Embryonic facial prominence (tissue), 1 donor: ENCODE data around the gene ARMC8.
"Not testable (repeated sequence)": the region's sequence is repeated elsewhere in the genome, so short reads cannot be mapped to it uniquely, and the experiment has no call there.

Experiments used
- DNase-seq: peaks from one replicate; pipeline ENCODE4 v3.0.0-alpha.2; 2016; ENCODE audit errors: extremely low spot score

ARMC8 gene, protein sequence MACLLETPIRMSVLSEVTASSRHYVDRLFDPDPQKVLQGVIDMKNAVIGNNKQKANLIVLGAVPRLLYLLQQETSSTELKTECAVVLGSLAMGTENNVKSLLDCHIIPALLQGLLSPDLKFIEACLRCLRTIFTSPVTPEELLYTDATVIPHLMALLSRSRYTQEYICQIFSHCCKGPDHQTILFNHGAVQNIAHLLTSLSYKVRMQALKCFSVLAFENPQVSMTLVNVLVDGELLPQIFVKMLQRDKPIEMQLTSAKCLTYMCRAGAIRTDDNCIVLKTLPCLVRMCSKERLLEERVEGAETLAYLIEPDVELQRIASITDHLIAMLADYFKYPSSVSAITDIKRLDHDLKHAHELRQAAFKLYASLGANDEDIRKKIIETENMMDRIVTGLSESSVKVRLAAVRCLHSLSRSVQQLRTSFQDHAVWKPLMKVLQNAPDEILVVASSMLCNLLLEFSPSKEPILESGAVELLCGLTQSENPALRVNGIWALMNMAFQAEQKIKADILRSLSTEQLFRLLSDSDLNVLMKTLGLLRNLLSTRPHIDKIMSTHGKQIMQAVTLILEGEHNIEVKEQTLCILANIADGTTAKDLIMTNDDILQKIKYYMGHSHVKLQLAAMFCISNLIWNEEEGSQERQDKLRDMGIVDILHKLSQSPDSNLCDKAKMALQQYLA

DNA sequence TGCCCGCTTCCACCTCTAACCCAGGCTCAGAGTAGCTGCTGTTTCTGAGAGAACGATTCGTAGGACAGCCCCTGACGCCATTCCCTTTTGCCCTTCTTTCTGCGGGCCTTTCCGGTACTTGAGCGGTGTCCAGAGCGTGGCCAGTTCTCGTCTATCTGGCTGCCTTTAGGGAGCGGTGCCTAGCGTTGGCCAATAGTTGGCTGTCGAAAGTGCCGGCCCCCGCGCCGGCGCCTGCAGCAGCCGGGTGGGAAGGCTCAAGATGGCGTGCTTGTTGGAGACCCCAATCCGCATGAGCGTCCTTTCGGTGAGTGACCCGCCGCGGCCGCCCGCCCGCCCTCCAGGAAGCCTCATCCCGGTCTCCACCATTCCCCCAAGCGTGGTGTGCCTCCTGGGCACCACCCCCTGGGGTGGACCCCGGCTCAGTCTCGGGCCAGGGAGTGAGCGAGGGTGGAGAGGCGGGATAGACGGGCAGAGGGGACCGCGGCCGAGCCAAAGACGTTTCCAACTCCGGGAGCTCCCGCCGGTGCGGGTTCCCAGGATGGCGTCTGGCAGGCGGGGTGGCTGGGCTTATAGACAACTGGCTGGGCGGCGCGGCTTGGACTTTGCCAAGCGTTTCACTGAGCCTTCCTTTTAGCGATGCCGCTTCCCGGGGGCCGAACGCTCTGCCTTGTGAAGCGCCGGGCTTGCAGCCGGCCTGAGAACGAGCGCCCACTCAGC lies at the start of gene ARMC8:
Gene ARMC8 (plus strand): TSS at position 6 of the 717 bp plus-strand sequence. CDS start 254 bp downstream, at position 260.
- no peak for DNase-seq

DNA sequence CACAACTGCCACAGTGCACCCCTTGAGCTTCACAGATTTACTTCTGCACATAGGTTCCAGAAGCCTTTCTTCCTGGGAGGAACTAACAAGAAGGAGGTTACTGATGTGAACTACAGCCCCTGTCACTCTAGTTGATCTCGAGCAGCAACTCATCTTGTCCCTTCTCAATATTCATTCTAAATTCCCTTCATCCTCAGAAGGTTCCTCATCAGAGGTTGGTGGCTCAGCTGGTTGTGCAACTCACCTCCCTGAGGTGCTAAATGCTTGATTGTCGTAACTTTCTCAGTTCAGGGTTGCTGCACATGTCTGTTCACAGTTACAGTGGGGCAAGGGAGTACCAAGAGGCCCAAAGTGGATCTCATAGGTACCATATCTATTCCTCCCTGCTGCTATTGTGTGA lies 49.2 kb upstream of the ARMC8 start:
- DNase-seq = no peak

DNA sequence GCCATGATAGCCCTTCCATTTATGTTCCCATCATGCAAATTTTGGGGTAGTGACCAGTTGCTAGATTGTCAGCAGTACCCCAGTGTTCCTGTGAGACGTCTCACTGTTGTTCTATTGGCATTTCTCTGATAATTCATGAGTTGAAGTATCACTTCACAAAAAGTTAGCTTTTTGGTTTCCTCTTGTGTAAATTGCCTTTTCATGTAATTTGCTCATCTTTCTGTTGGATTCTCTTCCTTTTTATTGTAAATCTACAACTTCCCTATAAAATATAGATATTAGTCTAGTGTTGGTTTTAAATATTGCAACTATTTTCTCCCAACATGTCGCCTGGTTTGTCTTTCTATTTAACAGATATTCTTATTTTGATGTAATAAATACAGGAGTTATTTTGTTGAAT lies 47.4 kb upstream of the ARMC8 start:
- no peak for DNase-seq

DNA sequence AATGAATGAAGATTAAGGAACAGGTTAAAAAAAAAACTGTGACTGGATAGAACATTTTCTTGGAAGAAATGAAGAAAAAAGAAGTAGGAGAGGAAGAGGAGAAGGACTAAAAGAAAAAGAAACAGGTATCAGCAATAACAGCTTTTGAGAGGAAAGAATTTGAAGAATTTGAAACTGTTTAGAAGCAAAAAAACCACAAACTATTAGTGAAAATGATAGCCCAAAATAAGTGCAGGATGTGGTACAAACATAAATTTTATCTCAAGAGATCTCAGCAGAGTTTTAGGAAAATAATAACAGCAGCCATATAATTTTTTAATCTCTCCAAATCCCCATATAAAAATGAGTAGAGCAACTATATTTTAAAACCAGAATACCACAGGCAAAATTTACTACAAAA lies 46.2 kb upstream of the ARMC8 start:
- DNase-seq = no peak

DNA sequence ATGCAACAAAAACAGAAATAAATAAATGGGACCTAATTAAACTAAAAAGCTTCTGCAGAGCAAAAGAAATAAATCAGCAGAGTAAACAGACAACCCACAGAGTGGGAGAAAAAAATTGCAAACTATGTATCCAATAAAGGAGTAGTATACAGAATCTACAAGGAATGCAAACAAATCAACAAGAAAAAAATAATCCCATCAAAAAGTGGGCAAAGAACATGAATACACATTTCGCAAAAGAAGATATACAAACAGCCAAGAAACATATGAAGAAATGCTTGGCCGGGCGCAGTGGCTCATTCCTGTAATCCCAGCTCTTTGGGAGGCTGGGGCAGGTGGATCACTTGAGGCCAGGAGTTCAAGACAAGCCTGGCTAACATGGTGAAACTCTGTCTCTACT lies 44.9 kb upstream of the ARMC8 start:
- DNase-seq = not testable (repeated sequence)

DNA sequence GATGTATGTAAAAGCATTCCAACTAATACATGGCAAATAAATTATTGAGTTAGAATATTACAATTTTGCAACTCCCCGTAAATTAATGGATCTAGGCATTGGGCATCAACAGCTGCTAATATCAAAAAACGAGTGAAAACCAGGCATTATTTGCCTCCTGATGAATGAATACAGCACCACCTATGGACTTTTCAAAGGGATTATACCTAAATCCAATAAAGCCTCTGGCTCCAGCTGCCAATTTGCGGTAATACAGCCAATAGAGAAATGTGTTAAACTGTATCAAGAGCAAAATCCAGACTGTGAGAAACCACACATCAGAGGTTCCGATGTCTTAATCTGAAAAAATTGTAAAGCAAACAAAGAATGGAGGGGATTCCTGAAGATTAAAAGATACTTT lies 38.6 kb upstream of the ARMC8 start:
- DNase-seq = no peak

DNA sequence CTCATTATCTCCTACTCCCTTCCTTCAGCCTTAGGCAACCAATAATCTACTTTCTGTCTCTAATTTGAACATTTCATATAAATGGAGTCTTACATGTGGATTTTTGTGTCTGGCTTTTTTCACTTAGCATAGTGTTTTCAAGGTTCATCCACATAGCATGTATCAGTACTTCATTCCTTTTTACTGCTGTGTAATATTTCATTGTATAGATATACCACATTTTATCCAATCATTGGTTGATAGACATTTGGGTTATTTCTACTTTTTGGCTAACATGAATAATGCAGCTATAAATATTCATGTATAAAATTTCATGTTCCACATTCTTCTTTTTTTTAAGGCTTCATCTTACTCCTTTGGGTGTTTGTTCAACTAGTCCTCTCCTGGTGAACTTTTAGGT lies 32.6 kb upstream of the ARMC8 start:
- no peak for DNase-seq

DNA sequence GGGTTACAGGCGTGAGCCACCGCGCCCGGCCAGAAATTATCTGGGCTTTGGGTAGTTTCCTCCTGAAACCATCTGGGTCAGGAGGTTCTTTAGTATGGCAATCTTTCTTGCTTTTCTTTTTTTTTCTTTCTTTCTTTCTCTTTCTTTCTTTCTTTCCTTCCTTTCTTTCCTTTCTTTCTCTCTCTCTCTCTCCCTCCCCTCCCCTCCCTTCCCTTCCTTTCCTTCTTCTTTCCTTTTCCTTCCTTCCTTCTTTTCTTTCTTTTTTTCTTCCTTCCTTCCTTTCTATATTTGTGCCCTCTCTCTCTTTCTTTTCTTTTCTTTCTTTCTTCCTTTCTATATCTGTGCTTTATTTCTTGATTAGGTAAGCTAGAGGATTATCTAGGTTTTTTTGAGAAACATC lies 29.4 kb upstream of the ARMC8 start:
- DNase-seq = no peak

DNA sequence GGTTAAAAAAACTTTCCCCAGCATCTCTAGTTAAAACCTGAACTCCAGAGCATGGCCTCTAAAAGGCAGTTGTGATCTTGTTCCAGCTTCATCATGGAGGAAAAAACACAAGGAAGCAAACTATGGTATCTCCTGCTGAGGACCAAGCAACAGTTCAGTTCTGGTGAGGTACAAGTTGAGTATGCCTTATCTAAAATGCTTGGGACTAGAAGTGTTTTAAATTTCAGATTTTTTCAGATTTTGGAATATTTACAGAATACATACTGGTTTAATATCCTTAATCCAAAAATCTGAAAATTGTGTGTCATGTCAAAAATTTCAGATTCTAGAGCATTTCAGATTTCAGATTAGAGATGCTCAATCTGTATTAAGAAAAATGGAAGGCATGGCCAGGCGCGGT lies 22.0 kb upstream of the ARMC8 start:
- DNase-seq = no peak

DNA sequence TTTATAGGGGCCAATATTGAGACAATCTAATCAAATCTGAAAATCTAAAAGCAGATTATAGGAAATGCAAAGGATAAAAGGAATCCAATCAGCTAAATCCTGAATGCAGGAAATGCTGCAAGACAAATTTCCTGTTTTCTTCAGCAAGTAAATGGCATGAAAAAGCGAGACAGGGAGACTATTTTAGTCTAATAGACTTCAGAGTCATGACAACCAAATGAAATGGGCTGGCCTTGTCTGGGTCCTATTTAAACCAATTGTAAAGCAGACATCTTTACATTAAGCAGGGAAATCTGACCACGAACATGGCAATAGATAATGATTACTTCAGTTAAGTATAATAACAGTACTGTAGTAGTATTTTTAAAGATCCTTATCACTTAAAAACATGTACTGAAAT lies 14.5 kb upstream of the ARMC8 start:
- no peak for DNase-seq

DNA sequence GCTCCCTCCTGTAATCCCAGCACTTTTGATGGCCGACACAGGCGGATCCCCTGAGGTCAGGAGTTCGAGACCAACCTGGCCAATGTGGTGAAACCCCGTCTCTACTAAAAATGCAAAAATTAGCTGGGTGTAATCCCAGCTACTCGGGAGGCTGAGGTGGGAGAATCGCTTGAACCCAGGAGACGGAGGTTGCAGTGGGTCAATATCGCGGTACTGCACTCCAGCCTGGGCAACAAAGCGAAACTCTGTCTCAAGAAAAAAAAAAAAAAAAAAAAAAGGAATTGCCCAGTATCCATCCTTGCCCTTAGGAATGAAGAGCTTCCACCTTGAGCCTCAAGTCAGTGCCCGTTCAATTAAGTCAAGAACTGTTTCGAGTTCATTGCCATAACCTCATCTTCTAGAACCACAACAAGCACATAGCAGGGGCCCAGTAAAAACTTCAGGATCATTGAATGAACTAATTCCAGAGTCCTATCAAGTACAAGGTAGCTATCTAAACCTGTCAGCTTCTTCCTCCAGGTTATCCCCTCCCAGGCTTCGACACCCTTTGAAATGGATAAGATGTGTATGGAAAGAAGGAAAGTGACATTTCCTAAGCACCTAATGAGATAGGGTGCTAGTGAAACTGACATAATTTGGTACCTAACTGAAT lies 13.2 kb upstream of the ARMC8 start:
- DNase-seq = no peak

DNA sequence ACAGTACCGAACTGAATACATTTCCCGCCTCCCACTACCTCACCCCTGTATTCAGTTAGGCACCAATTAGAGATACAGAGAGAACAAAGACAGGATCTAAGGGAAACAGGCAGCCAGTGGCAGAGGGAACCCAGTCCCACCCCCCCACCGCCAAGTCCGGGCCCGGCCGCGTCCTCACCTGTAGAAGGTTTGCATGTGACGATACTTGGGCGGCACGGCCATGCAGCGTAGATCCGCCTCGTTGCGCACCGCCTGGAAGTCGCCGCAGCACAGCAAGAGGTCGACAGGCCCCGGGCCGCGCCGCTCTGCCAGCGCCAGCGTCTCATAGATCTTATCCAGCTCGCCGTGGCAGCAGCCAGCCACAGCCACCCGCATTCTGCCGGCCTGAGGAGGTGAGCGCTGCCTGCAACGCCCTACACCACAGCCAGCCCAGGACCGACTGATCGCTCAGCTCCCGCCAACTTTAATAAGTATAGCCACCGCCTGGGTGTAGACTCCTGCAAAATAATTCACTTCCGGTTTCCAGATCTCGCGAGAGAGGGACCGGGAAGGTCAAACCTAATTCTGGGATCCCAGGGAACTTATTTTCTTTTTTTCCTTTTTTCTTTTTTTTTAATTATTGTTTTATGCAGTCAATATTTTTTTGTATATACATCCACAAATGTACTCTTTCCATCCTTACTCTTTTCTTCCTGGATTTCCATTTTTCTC lies 12.5 kb upstream of the ARMC8 start, which contains the start of gene DBR1:
Gene DBR1 (minus strand): TSS at position 501 of the 711 bp plus-strand sequence. CDS start 126 bp downstream, at position 375.
- peak; percentile 80 for DNase-seq

DNA sequence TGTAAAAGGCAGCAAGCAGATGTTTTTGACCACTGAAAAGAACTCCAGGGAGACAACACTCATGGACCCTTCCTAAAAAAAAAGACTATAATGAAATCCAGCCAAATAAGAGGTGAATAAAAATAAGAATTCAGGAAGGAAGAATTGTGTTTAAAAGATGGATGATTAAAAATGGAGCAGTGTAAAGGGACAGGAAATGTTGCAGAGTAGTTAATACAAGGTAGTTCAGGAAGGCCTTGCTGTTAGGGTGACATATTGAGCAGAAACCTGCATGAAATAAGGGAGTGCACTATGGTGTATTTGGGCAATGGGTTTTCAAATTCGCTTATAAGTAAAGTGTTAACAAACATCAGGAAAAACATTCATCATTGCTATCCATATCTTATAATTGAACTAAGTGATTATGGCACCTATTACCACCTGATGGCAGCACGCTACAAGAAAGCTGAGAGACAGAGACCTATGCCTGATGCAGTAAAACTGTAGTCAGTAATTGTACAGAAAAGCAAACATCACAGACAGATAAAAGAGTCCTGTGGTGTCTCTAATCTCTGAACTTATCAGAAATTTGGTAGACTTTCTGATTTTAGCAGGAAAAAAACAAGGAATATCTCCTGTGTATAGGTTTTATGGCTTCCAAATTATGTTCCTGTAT lies 6.6 kb upstream of the ARMC8 start:
- no peak for DNase-seq

DNA sequence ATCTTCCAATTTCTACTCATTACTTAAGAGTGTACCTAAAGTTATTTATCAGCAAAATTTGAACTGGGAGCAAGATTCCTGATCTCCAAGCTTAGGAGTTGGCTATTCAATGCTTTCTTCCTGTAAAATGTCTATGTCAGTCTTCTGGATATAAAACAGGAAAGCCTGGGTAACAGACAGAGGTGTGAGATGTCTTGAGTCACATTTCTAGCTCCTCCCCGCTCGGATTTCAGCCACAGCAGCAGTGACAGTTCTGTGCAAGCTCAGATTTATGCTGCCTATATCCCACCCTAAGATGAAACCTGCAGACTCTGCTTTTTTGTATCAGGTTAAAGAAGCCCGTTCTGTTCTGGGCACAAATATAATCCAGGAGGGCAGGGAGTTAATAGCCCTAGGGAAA lies 2.1 kb upstream of the ARMC8 start:
- DNase-seq = no peak

DNA sequence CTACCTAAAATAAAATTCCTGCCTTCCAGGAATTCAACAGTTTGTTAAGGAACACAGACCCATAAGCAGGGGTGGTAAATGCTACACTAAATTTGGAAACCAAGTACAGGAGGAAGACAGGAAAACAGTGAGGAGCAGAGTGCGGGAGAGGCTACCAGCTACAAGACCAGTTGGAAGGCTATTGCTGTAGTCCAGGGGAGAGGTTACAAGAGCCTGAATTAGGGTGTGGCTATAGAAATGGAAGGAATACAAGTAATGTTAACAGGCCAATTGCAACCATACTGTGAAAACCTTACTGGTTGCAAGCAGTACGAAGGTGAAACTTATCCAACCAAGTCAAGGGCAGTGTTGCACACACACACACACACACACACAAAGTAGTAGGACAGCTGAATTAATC lies 880 bp upstream of the ARMC8 start:
- no peak for DNase-seq

DNA sequence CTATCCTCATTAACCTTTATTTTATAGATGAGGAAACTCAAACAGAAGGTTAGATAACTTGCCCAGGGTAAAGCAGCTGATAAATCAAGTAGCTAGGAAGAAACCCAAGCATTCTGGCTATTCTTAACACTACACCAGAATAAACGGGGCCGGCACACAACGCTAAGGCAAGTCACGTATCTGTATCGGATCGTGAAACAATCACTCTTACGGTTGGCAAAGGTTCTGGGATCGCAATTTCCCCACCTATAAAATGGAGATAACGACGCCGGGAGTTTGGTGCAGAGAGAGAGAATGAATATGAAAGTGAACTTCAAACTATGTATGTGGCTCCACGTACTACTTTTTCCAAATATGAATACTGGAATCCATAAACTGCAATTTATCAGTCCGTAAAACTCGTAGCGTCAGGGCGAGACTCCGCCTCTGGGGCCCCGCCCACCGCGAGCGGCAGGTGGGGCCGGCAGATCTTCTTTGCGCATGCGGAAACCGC lies 252 bp upstream of the ARMC8 start:
- peak; percentile 87 for DNase-seq

DNA sequence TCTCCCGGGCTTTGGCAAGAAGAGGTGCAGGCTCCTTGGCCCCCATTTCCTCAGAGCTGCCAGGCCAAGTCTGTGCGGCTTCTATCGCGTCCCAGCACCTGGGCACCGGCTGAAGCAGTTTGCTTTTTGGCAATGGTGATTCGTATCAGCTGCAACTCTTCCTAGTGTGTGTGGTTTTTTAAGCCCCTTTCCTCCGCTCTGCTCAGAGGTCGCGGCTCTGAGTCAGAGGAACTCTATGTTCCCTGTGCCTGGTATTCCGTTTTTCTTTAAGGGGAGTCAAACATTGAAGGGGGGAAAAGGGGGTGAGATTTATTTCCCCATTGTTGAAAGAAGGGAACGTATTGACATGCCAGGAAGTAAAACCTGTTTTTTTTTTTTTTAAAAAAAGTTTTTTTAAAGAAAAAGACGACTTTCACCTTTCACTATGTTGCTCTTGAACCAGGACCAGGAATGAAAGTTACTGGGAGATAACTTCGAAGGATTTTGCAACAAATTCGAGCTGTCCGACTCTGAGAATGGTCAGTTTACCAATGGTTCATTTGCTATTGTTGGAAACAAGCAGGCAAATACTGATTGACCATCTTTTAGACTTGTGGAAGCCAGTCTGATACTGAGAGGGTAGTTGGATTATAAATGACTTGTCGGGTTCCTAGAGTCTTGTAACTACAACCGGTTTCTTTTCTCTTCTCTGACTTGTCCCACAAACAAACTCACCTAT lies 1.1 kb downstream of the ARMC8 start:
- no peak for DNase-seq

DNA sequence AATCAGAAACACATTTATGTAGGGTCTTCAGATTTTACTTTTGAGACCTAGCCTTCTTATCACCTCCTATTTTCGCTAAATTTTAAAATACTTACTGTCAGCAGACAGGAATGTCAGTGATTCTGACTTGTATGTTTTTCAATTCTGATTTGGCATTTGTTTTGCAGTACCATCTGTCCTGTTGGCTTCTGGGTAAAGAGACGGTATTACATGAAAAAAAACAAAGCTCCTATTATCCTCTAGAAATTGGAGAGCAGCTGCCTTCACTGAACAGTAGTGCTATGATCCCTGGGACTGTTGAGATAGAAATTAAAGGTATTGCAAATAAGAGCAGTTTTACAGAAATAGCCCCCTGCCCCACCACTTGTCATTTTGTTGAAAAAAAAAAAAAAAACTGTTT lies 8.4 kb downstream of the ARMC8 start:
- DNase-seq = no peak

DNA sequence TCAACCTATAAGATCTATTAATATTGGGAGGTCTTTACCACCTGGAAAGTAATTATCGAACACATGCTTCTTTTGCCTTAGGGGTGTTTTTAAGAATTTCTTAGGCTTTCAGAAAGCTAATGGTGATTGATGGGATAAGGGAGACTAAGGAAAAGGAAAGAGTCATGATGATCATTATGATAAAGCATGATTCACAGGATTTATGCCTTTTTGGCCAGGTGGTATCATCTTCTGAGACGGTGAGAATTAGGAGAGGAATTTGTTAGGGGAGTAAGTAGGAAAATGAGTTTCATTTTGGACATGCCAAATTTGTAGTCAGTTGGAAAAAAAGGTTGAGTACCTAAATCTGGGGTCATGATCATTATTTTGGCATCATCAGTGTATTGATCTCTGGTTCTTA lies 8.9 kb downstream of the ARMC8 start:
- DNase-seq = no peak

DNA sequence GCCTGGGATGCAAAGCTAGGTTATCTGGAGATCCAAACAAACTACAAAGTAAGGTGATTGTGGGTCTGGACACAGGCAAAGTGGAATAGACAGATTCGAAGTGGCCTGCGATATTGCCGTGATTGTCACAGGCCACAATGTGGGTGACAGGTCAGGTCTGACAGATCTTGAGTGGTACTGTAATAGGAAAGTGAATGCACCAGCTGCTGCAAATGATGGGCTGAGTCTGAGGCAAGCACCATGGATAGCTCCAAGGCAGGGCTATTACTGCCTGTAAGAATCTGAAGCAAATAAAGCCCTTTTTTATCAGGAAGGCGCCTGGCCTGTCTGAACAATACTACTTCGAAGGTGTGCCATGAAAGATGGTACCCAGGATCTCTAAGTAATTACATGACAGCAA lies 10.0 kb downstream of the ARMC8 start:
- DNase-seq = no peak
